Body of pancreas (tissue), 4 donors: ENCODE measurements around the gene ADAMTSL3. TPM values are rescaled to one million over a fixed set of nuclear protein-coding genes. Genes with fewer than 3 reads are reported as not detected.
A peak's percentile ranks its signal among the peaks of the same experiment; 100 is the strongest.

Experiments used
- ATAC-seq: fragments of 150-250 bp; one replicate; pipeline ENCODE4 v1.9.1; 2016
- DNase-seq, 4 donors: peaks; one replicate each; pipeline ENCODE4 v3.0.0-alpha.2; 2019
- H3K27ac ChIP-seq, 4 donors: fragments of 200-600 bp; sonication (generic); 1 replicate in 3 of 4; 2 replicates in 1 of 4; pipeline versions ENCODE4 v1.5.1 to v1.6.1; 2016 to 2019; ENCODE audit warnings: mild to moderate bottlenecking in 1 of 4, mixed read lengths in 1 of 4, moderate library complexity in 1 of 4
- H3K27me3 ChIP-seq, 2 donors: fragments of 200-600 bp; sonication (generic); one replicate each; pipeline ENCODE4 v1.6.0; 2016; ENCODE audit warnings: mild to moderate bottlenecking in 1 of 2
- H3K36me3 ChIP-seq, 2 donors: fragments of 200-600 bp; sonication (generic); replicated peaks in 1 of 2; 2 replicates each; pipeline ENCODE4 v1.5.1; 2016; ENCODE audit warnings: low read depth in 2 of 2; ENCODE audit not compliant: insufficient read depth in 1 of 2
- H3K4me1 ChIP-seq: fragments of 200-600 bp; sonication (generic); one replicate; pipeline ENCODE4 v1.6.0; 2016
- H3K4me3 ChIP-seq, 2 donors: fragments of 200-600 bp; sonication (generic); 1 replicate in 1 of 2; 2 replicates in 1 of 2; pipeline ENCODE4 v1.5.1; 2016 to 2019
- H3K9me3 ChIP-seq, 3 donors: fragments of 200-600 bp; sonication (generic); 1 replicate in 2 of 3; 2 replicates in 1 of 3; pipeline ENCODE4 v1.5.1; 2016
- CTCF ChIP-seq, 7 experiments: fragments of 450-650 bp in 4 of 7; fragments of 200-600 bp in 3 of 7; sonication (generic) in 3 of 7; IDR thresholded peaks; one replicate each; pipeline ENCODE4 v1.5.1; 2016 to 2019; ENCODE audit warnings: antibody characterized with exemption in 7 of 7
- POLR2A ChIP-seq, 3 donors: fragments of 450-650 bp; IDR thresholded peaks; one replicate each; pipeline ENCODE4 v1.6.1; 2016; ENCODE audit warnings: antibody characterized with exemption in 3 of 3, mild to moderate bottlenecking in 2 of 3
- WGBS, 2 donors: methylation state at CpG; one replicate each; pipeline ENCODE4 v1.1.5; 2017; 5-methylcytosine and 5-hydroxymethylcytosine counted together
- intact Hi-C: fragments of 100-400 bp; cut with DNase I; formaldehyde crosslinking; loops from one replicate; pipeline ENCODE4 v1.15.1; 2023
- total RNA-seq, 2 donors: library from RNA; depleted of rRNA; stranded (reverse); fragments of >200 nt; gene quantifications; one replicate each; pipeline ENCODE4 v1.1.0, GENCODE V29; 2016

ADAMTSL3 gene
- total RNA-seq, 2 donors from 2014 or later: 7.8 to 10.2 TPM

DNA sequence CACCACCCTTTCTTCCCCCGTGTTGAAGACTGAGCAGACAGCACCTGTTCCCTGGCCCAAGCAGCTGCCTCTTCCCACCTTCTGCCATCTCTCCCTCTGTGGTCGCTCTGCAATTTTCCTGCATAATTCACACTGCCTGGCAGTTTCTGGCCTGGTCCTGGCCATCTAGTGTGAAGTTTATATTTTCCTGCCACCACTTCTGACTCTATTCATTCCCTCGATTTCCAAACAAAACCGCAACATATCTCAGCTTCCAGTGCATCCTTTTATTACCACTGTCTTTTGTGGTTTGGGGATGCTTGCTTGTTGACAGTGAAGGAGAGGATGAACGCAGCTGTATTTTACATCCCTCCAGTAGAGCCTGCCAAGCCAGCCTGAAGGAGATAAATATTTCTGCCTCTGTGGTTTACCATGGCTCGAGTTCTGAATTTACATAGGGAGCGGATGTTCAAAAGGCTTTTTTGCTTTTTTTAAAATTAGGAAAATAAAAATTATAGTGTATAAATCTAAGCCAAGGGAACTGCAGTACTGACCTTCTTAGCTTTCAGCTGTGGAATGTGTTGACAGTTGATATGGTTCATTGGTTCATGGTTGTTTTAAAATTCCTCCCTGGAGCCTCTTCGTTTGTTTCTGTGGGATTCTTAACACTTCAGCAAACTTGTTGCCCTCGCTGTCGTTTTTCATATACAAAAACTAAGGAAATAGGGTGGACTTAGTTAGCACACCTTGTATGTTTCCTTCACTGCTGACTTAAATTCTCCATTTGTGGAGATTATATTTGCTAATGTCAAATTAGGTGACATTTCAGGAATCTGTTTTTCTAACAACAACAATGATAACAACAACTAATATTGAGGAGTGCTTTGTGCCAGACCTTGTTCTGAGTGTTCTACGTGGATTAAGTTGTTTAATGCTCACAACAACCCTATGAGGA, 250.5 kb downstream of the ADAMTSL3 start:
- intact Hi-C loops: no loop called here
- no peak overlapping the region for H3K4me3 ChIP-seq
- peak; percentile 35 for ATAC-seq
- H3K27me3 ChIP-seq: no peaks in the 10 kb centered on the region
- H3K27ac ChIP-seq: peak overlapping the region in 1 of 4 donors; percentile 15
- 46 to 56% methylated on average over 11 of the region's 11 CpGs for WGBS, 2 donors
- peak in 2 of 4 donors; percentile 21 to 39 for DNase-seq
- H3K4me1 ChIP-seq: peaks cover 6% of the 10 kb centered on the region
- no peaks in the 10 kb centered on the region for H3K36me3 ChIP-seq
- H3K9me3 ChIP-seq: no peaks in the 10 kb centered on the region
- TF ChIP-seq POLR2A (IDR thresholded peaks at IDR 0.05) (no peak), CTCF (IDR thresholded peaks at IDR 0.05) (no peak)

DNA sequence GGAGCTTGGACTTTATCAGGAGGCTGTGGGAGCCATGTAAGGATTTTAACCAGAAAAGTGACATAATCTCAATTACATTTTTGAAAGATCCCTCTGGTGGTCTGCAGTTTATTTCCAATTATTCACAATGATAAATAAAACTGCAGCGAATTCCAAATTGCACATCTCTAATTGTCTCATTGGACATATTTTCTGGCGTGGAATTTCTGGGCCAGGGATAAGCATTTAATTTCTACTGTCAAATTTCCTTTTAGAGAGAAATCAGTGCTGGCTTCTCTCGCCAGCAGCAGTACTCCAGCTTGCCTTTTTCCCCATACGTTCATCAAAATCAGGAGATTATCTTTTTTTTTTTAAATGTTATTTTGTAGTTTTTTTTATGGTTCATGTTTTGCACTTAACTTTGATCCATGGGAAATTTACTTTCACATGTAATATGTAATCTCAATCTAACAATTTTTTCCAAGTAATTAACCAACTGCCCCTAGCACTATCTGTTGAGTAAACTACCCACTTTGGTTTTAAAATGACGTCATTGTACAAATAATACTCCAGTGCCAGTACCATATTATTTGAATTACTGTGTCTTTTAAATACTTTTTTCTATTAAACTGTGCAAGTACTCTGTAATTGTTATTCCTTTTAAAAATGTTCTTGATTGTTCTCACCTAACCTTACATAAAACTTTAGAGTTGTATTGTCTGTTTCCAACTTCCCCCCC, 251.8 kb downstream of the ADAMTSL3 start:
- H3K4me1 ChIP-seq: peaks cover 6% of the 10 kb centered on the region
- H3K9me3 ChIP-seq: no peaks in the 10 kb centered on the region
- H3K27me3 ChIP-seq: no peaks in the 10 kb centered on the region
- ATAC-seq (no peak), DNase-seq (no peak)
- TF ChIP-seq CTCF (IDR thresholded peaks at IDR 0.05) (no peak), POLR2A (IDR thresholded peaks at IDR 0.05) (no peak)
- WGBS, 2 donors: 76 to 79% methylated on average over 5 of the region's 5 CpGs
- H3K36me3 ChIP-seq: no peaks in the 10 kb centered on the region
- intact Hi-C loops: no loop called here
- H3K4me3 ChIP-seq: no peak overlapping the region
- H3K27ac ChIP-seq: no peak overlapping the region

DNA sequence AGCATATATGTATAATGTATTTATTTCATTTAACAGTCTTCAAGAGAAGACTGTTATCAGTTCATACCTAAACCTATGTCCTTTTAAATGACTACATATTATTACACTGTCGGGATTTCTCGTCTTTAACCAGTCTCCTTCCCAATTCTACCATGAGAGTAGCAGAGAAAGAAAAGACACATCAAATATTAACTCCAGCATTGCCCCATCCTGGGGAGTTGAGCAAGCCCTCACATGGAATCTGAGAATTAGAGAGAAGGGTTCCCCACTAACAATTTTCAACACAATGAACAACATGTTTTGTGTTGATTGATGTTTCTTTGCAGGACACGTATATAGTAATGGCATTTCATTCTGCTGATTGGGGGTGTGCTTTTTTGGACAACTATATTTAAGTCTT, 257.4 kb downstream of the ADAMTSL3 start:
- H3K36me3 ChIP-seq: no peaks in the 10 kb centered on the region
- DNase-seq (no peak), ATAC-seq (no peak)
- TF ChIP-seq POLR2A (IDR thresholded peaks at IDR 0.05) (no peak), CTCF (IDR thresholded peaks at IDR 0.05) (no peak)
- H3K27ac ChIP-seq: no peak overlapping the region
- H3K4me1 ChIP-seq: no peaks in the 10 kb centered on the region
- H3K4me3 ChIP-seq: no peak overlapping the region
- no peaks in the 10 kb centered on the region for H3K27me3 ChIP-seq
- H3K9me3 ChIP-seq: no peaks in the 10 kb centered on the region
- WGBS, 2 donors: 67 to 81% methylated on average over 3 of the region's 3 CpGs
- intact Hi-C loops: no loop called here

DNA sequence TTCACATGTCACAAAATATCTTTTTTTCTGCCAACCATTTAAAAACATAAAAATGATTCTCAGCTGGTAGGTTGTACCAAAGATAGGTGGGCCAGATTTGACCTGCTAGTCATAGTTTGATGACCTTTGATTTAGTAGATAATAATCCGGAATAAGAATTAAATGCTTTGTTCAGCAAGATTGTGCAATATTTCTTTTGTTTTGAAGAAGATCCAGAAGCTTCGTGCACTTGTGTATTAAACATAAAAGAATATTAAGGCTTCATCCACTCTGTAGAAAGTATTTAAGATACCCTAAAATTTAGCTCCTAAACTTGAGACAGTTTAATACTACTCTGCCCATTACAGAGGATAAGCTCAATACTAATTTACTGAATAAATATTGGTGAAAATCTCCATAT, 258.4 kb downstream of the ADAMTSL3 start:
- WGBS, 2 donors: 67 to 74% methylated on average over 2 of the region's 2 CpGs
- no peak for DNase-seq
- intact Hi-C loops: no loop called here
- no peak for ATAC-seq
- H3K4me3 ChIP-seq: no peak overlapping the region
- H3K9me3 ChIP-seq: no peaks in the 10 kb centered on the region
- no peaks in the 10 kb centered on the region for H3K36me3 ChIP-seq
- TF ChIP-seq CTCF (IDR thresholded peaks at IDR 0.05): no peak
- TF ChIP-seq POLR2A (IDR thresholded peaks at IDR 0.05): no peak
- H3K27ac ChIP-seq: no peak overlapping the region
- no peaks in the 10 kb centered on the region for H3K27me3 ChIP-seq
- no peaks in the 10 kb centered on the region for H3K4me1 ChIP-seq
